T47D (cell line): Measurements from ENCODE around the gene SEC31B.

Experiments used
- DNase-seq, 2 experiments: peaks; one replicate each; pipeline versions ENCODE4 v3.0.0 to v3.0.0-alpha.2; 2011 to 2012; ENCODE audit warnings: low read depth in 1 of 2, low spot score in 1 of 2
- JUND ChIP-seq: IDR thresholded peaks from 2 replicates; pipeline ENCODE4 v1.6.1; 2012; ENCODE audit warnings: low read depth
- in situ Hi-C: cut with HindIII; loops from 2 replicates; pipeline ENCODE4 v1.10.0; 2016; ENCODE audit warnings: low sequenced_read_pairs, low pct_unique_long_range_greater_than_20kb

The SEC31B gene

DNA sequence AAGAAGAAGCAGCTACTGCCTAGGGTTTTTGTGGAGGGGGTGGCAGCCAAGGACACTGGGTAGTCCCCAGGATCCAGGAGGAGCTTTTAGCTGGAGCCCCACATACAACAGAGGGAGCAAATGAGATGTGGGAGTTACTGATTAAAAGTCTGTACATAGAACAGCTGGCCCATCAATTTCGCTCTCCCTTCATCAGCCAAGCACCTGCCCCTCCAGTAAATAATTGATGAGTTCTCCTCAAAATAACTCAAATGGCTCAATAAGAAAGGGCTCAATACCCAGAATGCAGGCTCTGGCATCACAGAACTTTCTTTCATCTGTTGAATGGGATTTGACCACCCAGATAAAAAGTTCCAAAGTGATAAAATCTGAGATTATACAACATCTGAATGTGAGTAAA, 72.0 kb downstream of the SEC31B start:
- TF ChIP-seq JUND = no peak
- DNase-seq = no peak
- in situ Hi-C loops = no loop called here

DNA sequence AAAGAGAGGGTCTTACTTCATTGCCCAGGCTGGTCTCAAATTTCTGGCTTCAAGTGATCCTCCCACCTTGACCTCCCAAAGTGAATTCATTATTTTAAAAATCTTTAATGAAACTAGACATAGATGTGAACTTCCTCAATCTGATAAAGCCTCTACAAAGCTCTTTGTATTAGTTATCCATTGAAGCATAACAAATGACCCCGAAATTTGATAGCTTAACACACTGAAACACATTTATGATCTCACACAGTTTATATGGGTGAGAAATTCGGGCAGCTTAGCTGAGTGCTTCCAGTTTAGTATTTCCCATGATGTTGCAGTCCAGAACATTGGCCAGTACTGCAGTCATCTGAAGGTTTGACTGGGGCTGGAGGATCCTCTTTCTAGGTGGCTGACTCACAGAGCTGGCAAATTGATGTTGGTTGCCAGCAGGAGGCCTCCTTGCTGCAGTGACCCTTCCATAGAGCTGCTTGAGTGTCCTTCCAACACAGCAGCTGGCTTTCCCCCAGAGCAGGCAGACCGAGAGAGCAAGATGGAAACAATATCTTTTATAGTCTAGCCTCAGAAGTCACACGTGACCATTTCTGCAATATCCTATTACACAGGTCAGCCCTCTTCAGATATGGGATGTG, 73.4 kb downstream of the SEC31B start:
- no peak for TF ChIP-seq JUND
- in situ Hi-C loops = no loop called here
- no peak for DNase-seq

DNA sequence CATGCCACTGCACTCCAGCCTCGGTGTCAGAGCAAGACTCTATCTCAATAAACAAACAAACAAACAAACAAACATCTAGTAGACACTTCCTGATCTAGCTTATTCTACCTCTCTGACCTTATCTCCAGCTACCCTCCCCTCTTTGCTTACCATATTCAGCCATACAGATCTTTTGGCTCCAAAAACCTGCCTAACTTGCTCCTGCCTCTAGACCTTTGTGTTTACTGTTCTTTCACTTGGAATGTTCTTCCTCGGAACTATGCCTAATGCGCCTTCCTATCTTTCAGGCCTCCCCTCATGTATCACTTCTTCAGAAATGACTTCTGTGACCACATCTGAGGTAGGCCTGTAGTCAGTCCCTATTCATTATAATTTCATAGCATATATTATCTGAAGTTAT, 77.1 kb downstream of the SEC31B start:
- in situ Hi-C loops = no loop called here

DNA sequence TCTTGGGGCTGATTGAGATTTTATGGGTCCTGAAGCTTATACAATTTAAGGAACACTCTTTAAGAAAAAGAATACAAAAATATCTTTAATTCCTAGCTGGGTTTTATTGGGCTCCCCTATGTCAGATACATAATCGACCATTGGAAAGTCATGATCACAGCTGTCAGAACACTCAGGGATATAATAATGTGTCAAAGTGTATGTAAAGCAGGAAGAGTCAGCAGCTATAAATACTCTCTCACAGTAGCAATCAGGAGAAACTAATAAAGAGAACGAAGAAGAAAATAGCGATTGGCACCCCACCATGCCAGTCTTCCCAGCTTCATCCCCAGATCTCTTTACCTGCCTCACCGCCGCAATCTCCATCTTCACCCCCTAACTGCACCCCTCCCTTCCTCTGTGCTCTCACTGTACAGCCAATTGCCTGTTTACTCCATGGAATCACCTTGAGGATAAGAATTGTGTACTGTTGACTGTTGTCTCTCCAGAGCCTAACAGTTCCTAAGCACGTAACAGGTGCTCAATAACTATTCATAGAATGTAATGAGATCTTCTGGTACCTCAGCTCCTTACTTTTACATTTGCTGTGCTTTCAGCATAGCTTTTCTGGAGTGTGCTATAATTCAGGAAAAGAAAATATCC, 80.9 kb downstream of the SEC31B start:
- DNase-seq = no peak
- in situ Hi-C loops = no loop called here
- no peak for TF ChIP-seq JUND

More for the DNA sequence above, 77.1 kb downstream of the SEC31B start:
- peak; percentile 25 to 77 for DNase-seq
- no peak for TF ChIP-seq JUND
